K562 (cell line): ENCODE results near the gene ERMARD. TPM values are rescaled to one million over a fixed set of nuclear protein-coding genes. Genes with fewer than 3 reads are reported as not detected.

ENCODE experiments used
- ARHGAP35 ChIP-seq: fragments of 450-650 bp; IDR thresholded peaks from 2 replicates; pipeline ENCODE4 v1.6.1; 2018; ENCODE audit not compliant: partially characterized antibody
- ATF7 ChIP-seq: fragments of 450-650 bp; IDR thresholded peaks from 2 replicates; pipeline ENCODE4 v1.7.1; 2014; ENCODE audit warnings: mild to moderate bottlenecking, moderate library complexity
- C11orf30 ChIP-seq: fragments of 450-650 bp; IDR thresholded peaks from 2 replicates; pipeline ENCODE4 v1.6.1; 2016; ENCODE audit warnings: low read depth, mild to moderate bottlenecking
- CCAR2 ChIP-seq: fragments of 200-400 bp; formaldehyde crosslinking; IDR thresholded peaks from 2 replicates; pipeline ENCODE4 v1.6.1; 2017; ENCODE audit warnings: mild to moderate bottlenecking, low read depth, low read length
- CHD2 ChIP-seq: IDR thresholded peaks from 2 replicates; pipeline ENCODE4 v1.6.1; 2011; ENCODE audit warnings: low read depth, low read length
- DMBX1 ChIP-seq: fragments of 250-450 bp; sonication (Bioruptor Pico); IDR thresholded peaks from 2 replicates; pipeline ENCODE4 v1.8.0; 2022; ENCODE audit warnings: inconsistent platforms, mild to moderate bottlenecking, moderate library complexity, borderline replicate concordance
- E2F6 ChIP-seq, 2 experiments: IDR thresholded peaks; 2 replicates each; pipeline ENCODE4 v1.6.1; 2011; ENCODE audit warnings: borderline replicate concordance in 1 of 2, control low read depth in 1 of 2, low read depth in 1 of 2, low read length in 1 of 2, mild to moderate bottlenecking in 1 of 2, mixed read lengths in 1 of 2, moderate library complexity in 1 of 2; ENCODE audit not compliant: insufficient read depth in 1 of 2, insufficient read length in 1 of 2, poor library complexity in 1 of 2, severe bottlenecking in 1 of 2; ENCODE audit errors: extremely low read depth in 1 of 2
- ELK1 ChIP-seq: sonication (generic); formaldehyde crosslinking; IDR thresholded peaks from 2 replicates; pipeline ENCODE4 v1.8.1; 2022; ENCODE audit warnings: missing genetic modification reagents
- ETV1 ChIP-seq: fragments of 450-650 bp; conservative IDR thresholded peaks from 2 replicates; pipeline ENCODE4 v1.6.1; 2016; ENCODE audit warnings: missing genetic modification characterization, control low read depth, low read depth, missing compliant biosample characterization
- FOXA3 ChIP-seq, 2 experiments: fragments of 450-650 bp in 1 of 2; sonication (generic) in 1 of 2; formaldehyde crosslinking; IDR thresholded peaks in 1 of 2; conservative IDR thresholded peaks in 1 of 2; 2 replicates each; pipeline versions ENCODE4 v1.4.0 to v1.8.0; 2020 to 2022; ENCODE audit warnings: mild to moderate bottlenecking in 2 of 2, missing genetic modification reagents in 1 of 2
- HDAC8 ChIP-seq: fragments of 450-650 bp; IDR thresholded peaks from 2 replicates; pipeline ENCODE4 v1.6.1; 2016; ENCODE audit warnings: mild to moderate bottlenecking, missing genetic modification characterization, moderate library complexity, missing compliant biosample characterization
- HNRNPL ChIP-seq: fragments of 200-400 bp; formaldehyde crosslinking; IDR thresholded peaks from 2 replicates; pipeline ENCODE4 v1.6.1; 2017; ENCODE audit warnings: low read depth, mild to moderate bottlenecking, low read length
- KAT2B ChIP-seq: IDR thresholded peaks from one replicate; pipeline ENCODE4 v1.6.1; 2012; ENCODE audit warnings: low read depth, mild to moderate bottlenecking, control low read depth, inconsistent platforms, low read length, moderate library complexity
- KDM4B ChIP-seq, 2 experiments: fragments of 450-650 bp in 1 of 2; sonication (generic) in 1 of 2; IDR thresholded peaks; 2 replicates each; pipeline ENCODE4 v1.6.1; 2016 to 2017; ENCODE audit warnings: borderline replicate concordance in 2 of 2, antibody characterized with exemption in 1 of 2, low read depth in 1 of 2, mild to moderate bottlenecking in 1 of 2
- NFXL1 ChIP-seq: fragments of 450-650 bp; formaldehyde crosslinking; IDR thresholded peaks from 2 replicates; pipeline ENCODE4 v1.4.0; 2021; ENCODE audit warnings: mild to moderate bottlenecking
- RUNX1 ChIP-seq: sonication (generic); IDR thresholded peaks from 2 replicates; pipeline ENCODE4 v1.6.1; 2016; ENCODE audit warnings: antibody characterized with exemption, low read depth
- SIX5 ChIP-seq, 2 experiments: IDR thresholded peaks; 2 replicates each; pipeline ENCODE4 v1.6.1; 2011; ENCODE audit warnings: low read length in 2 of 2, borderline replicate concordance in 1 of 2, low read depth in 1 of 2, mild to moderate bottlenecking in 1 of 2, moderate library complexity in 1 of 2; ENCODE audit not compliant: insufficient read depth in 1 of 2
- SNIP1 ChIP-seq: fragments of 450-650 bp; IDR thresholded peaks from 2 replicates; pipeline ENCODE4 v1.7.1; 2017; ENCODE audit warnings: low read depth, mild to moderate bottlenecking
- SRF ChIP-seq, 2 experiments: fragments of 250-450, 450-650 bp in 1 of 2; sonication (Bioruptor Pico) in 1 of 2; sonication (generic) in 1 of 2; formaldehyde crosslinking; IDR thresholded peaks; 2 replicates each; pipeline versions ENCODE4 v1.5.0 to v1.5.1; 2020 to 2022; ENCODE audit warnings: mild to moderate bottlenecking in 1 of 2, missing genetic modification reagents in 1 of 2
- ZNF384 ChIP-seq: IDR thresholded peaks from 2 replicates; pipeline ENCODE4 v1.6.1; 2012; ENCODE audit warnings: low read depth, low read length, improper control_type of control experiment
- ZNF551 ChIP-seq: fragments of 250-450 bp; sonication (Bioruptor Pico); IDR thresholded peaks from 2 replicates; pipeline ENCODE4 v1.5.0; 2021; ENCODE audit warnings: mild to moderate bottlenecking, moderate library complexity
- ZNF695 ChIP-seq: fragments of 450-650 bp; formaldehyde crosslinking; IDR thresholded peaks from 2 replicates; pipeline ENCODE4 v1.4.0; 2020; ENCODE audit warnings: mild to moderate bottlenecking, moderate library complexity
- polyA plus RNA-seq, 8 experiments: library from polyadenylated mRNA; depleted of rRNA in 4 of 8; stranded (reverse) in 5 of 8; unstranded in 3 of 8; fragments of >200 nt; fragmentation: Nextera tagmentation in 2 of 8; fragmentation: Illumina TruSeq in 1 of 8; extraction: Ambion mirVana in 2 of 8; extraction: Trizol in 1 of 8; gene quantifications; 2 replicates each; pipeline versions ENCODE4 v1.2.1 to v1.2.3, GENCODE V29; 2011 to 2014; ENCODE audit warnings: inconsistent platforms in 1 of 8, missing spikeins in 1 of 8
- total RNA-seq, 7 experiments: library from RNA; depleted of rRNA in 6 of 7; stranded (reverse); fragments of >200 nt in 6 of 7; fragmentation: Illumina TruSeq in 2 of 7; extraction: Trizol in 2 of 7; gene quantifications; 2 replicates each; pipeline versions ENCODE4 v1.2.1 to v1.2.3, GENCODE V29; 2011 to 2021; ENCODE audit warnings: low replicate concordance in 1 of 7
- TF ChIP-seq, protein P1 (sequence below): fragments of 250-450 bp; sonication (Bioruptor Pico); IDR thresholded peaks from 2 replicates; pipeline ENCODE4 v1.9.0; 2021; ENCODE audit warnings: mild to moderate bottlenecking, inconsistent platforms

The ERMARD gene
- total and polyA plus RNA-seq, 9 of the 15 experiments (the other 6 are each of a cell fraction or from before 2014, with no cell fraction given): 14.5 to 68.6 (median 27.7) TPM

DNA sequence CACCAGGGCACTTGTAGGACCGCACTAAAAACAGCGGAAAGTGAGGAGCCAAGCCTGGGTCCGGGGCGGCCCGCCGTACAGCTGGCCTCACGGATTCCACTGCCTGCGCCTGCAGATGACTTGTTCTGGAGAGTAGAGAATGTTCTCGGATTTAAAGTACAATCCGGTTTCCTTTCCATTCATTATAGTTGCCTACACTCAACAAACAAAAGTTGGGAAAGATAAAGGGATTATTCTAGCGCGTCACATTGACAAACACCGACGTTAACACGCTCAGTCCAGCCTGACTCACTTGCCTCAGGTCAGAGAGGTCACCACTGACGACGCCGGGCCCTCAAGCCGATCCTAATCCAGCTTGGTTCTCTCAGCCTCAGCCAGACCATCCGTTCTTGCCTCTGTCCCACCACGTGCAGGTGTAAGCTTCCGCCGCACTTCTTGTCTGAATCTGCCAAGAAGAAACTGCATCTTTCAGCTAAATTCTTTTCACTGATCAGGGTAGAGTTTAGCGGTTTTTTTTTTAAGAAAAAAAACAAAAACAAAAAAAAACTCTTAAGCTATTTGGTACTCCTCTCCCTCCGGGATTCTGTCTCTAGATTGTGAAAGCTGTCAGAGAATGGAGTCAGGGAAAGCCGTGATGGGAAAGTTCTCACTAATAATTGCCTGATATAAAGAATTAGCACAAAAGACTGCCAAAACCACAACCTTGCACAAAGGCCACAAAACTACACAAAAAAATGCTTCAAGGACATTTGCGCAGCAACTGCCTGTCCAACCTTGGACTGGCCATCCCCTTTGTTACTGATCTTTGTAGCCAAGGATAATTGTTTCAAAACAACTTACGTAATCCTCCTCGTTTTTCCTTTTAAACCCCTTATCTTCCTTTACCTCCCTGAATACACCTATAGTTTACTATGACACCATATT, 26.0 kb upstream of the ERMARD start (continued):
- TF ChIP-seq ATF7 (peak; percentile 68; the same call in 1 of the 2 replicates), C11orf30 (no peak), E2F6 (IDR thresholded peaks at IDR 0.05; ENCODE audit: borderline replicate concordance in 1 of 2, extremely low read depth in 1 of 2, insufficient read depth in 1 of 2, insufficient read length in 1 of 2, low read depth in 1 of 2, low read length in 1 of 2, poor library complexity in 1 of 2, severe bottlenecking in 1 of 2) (peak in 1 of 2 experiments; percentile 80), ARHGAP35 (no peak), ZNF384 (no peak), HNRNPL (no peak), SNIP1 (no peak), DMBX1 (no peak), KDM4B (IDR thresholded peaks at IDR 0.05; ENCODE audit: borderline replicate concordance in 2 of 2, low read depth in 1 of 2) (peak in 1 of 2 experiments; percentile 11; a peak in 1 of 4 replicates), ZNF551 (CRISPR knock-in tag) (no peak), NFXL1 (CRISPR knock-in tag) (no peak), ELK1 (CRISPR knock-in tag) (no peak), ZNF695 (CRISPR knock-in tag) (0 out of 2 replicates have a peak, but pooled peaks have one; percentile 4), KAT2B (no peak), ETV1 (no peak), SRF (CRISPR knock-in tag; IDR thresholded peaks at IDR 0.05) (no peak), FOXA3 (CRISPR knock-in tag; conservative IDR thresholded peaks at IDR 0.05 in 1 of 2, IDR thresholded peaks at IDR 0.05 in 1 of 2) (0 out of 4 replicates have a peak, but pooled peaks have one; percentile 30 to 32), HDAC8 (tag) (peak; percentile 9; the same call in 1 of the 2 replicates), CCAR2 (no peak), RUNX1 (no peak), SIX5 (IDR thresholded peaks at IDR 0.05; ENCODE audit: borderline replicate concordance in 1 of 2, insufficient read depth in 1 of 2, low read depth in 1 of 2, low read length in 2 of 2) (no peak), CHD2 (no peak)
- TF ChIP-seq, protein P1, sequence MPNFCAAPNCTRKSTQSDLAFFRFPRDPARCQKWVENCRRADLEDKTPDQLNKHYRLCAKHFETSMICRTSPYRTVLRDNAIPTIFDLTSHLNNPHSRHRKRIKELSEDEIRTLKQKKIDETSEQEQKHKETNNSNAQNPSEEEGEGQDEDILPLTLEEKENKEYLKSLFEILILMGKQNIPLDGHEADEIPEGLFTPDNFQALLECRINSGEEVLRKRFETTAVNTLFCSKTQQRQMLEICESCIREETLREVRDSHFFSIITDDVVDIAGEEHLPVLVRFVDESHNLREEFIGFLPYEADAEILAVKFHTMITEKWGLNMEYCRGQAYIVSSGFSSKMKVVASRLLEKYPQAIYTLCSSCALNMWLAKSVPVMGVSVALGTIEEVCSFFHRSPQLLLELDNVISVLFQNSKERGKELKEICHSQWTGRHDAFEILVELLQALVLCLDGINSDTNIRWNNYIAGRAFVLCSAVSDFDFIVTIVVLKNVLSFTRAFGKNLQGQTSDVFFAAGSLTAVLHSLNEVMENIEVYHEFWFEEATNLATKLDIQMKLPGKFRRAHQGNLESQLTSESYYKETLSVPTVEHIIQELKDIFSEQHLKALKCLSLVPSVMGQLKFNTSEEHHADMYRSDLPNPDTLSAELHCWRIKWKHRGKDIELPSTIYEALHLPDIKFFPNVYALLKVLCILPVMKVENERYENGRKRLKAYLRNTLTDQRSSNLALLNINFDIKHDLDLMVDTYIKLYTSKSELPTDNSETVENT (CRISPR knock-in tag): no peak; the same call in 1 of the 2 replicates
